Endothelial cell of umbilical vein (primary cell): ENCODE results near the gene MACROD2. TPM values are rescaled to one million over a fixed set of nuclear protein-coding genes. Genes with fewer than 3 reads are reported as not detected.

Experiments used
- BruUV-seq: library from RNA; stranded (reverse); fragments of 400-500 nt; replicated peaks from 2 replicates; lab custom pipeline; 2021; lab: Mats Ljungman, UMichigan
- CTCF ChIA-PET: fragments of 300-600, 350-600 bp; sonication (Branson Sonifier 250); formaldehyde crosslinking; loops from one replicate; lab custom pipeline; 2021; ENCODE audit warnings: antibody characterized with exemption, inconsistent platforms; lab: Charles Lee
- POLR2A ChIA-PET: fragments of 300-600, 350-600 bp; sonication (Branson Sonifier 250); formaldehyde crosslinking; loops from one replicate; lab custom pipeline; 2021; ENCODE audit warnings: antibody characterized with exemption, inconsistent platforms; lab: Charles Lee
- DNase-seq: peaks from one replicate; pipeline ENCODE4 v3.0.0-alpha.2; 2011; ENCODE audit warnings: low read depth, low spot score
- FAIRE-seq: peaks from 2 replicates; lab custom pipeline; 2011; peaks lifted over from hg19 to GRCh38; lab: Jason Lieb, UNC
- H2AFZ ChIP-seq: 2 replicates; pipeline ENCODE4 v1.6.0; 2012; ENCODE audit warnings: low read depth, low read length, control low read depth, inconsistent platforms
- H3K27ac ChIP-seq: 2 replicates; pipeline ENCODE4 v1.5.1; 2011; ENCODE audit warnings: low read depth, mild to moderate bottlenecking, control low read depth, low read length, moderate library complexity; ENCODE audit not compliant: insufficient read depth
- H3K27me3 ChIP-seq, 2 experiments: 2 replicates each; pipeline versions ENCODE4 v1.6.0 to v1.6.1; 2011; ENCODE audit warnings: low read length in 2 of 2, mixed read lengths in 1 of 2; ENCODE audit not compliant: control insufficient read depth in 2 of 2, insufficient read depth in 2 of 2
- H3K36me3 ChIP-seq, 2 experiments: 2 replicates in 1 of 2; 3 replicates in 1 of 2; pipeline ENCODE4 v1.5.1; 2011; ENCODE audit warnings: low read length in 2 of 2, mild to moderate bottlenecking in 1 of 2, moderate library complexity in 1 of 2; ENCODE audit not compliant: control insufficient read depth in 2 of 2, insufficient read depth in 2 of 2; ENCODE audit errors: extremely low read depth in 1 of 2
- H3K4me1 ChIP-seq: 3 replicates; pipeline ENCODE4 v1.5.1; 2011; ENCODE audit warnings: mild to moderate bottlenecking, low read length; ENCODE audit not compliant: control insufficient read depth, insufficient read depth; ENCODE audit errors: extremely low read depth
- H3K4me2 ChIP-seq: 2 replicates; pipeline ENCODE4 v1.6.1; 2011; ENCODE audit warnings: low read length, control low read depth, mixed read lengths; ENCODE audit not compliant: insufficient read depth
- H3K4me3 ChIP-seq, 3 experiments: fragments of 200-600 bp in 1 of 3; sonication (generic), shearing (Covaris generic) in 1 of 3; replicated peaks in 1 of 3; 2 replicates each; pipeline ENCODE4 v1.5.1; 2011 to 2016; ENCODE audit warnings: control low read depth in 3 of 3, low read length in 3 of 3, mild to moderate bottlenecking in 2 of 3, inconsistent platforms in 1 of 3, low read depth in 1 of 3, moderate library complexity in 1 of 3; ENCODE audit not compliant: insufficient read depth in 1 of 3
- H3K79me2 ChIP-seq: 2 replicates; pipeline ENCODE4 v1.6.0; 2012; ENCODE audit warnings: low read length, inconsistent platforms; ENCODE audit not compliant: control insufficient read depth, insufficient read depth
- H3K9ac ChIP-seq: replicated peaks from 2 replicates; pipeline ENCODE3; 2011; ENCODE audit warnings: low read length, control low read depth; ENCODE audit not compliant: insufficient read depth; ENCODE audit errors: extremely low read depth
- H3K9me1 ChIP-seq: replicated peaks from 3 replicates; pipeline ENCODE4 v1.6.0; 2011; ENCODE audit warnings: mild to moderate bottlenecking, low read length; ENCODE audit not compliant: control insufficient read depth, insufficient read depth; ENCODE audit errors: extremely low read depth
- H3K9me3 ChIP-seq: replicated peaks from 2 replicates; pipeline ENCODE4 v1.5.1; 2012; ENCODE audit warnings: low read length, inconsistent platforms; ENCODE audit not compliant: control insufficient read depth, insufficient read depth
- H4K20me1 ChIP-seq: replicated peaks from 2 replicates; pipeline ENCODE3; 2011; ENCODE audit warnings: mild to moderate bottlenecking, low read length; ENCODE audit not compliant: control insufficient read depth, insufficient read depth; ENCODE audit errors: extremely low read depth
- CTCF ChIP-seq, 2 donors: IDR thresholded peaks; 1 replicate in 1 of 2; 2 replicates in 1 of 2; pipeline ENCODE4 v1.5.1; 2011; ENCODE audit warnings: low read length in 2 of 2, mild to moderate bottlenecking in 2 of 2, moderate library complexity in 2 of 2, control low read depth in 1 of 2, inconsistent platforms in 1 of 2, low read depth in 1 of 2; ENCODE audit not compliant: insufficient read depth in 1 of 2; ENCODE audit errors: extremely low read depth in 1 of 2
- EZH2 ChIP-seq: IDR thresholded peaks from 2 replicates; pipeline ENCODE4 v1.6.1; 2012; ENCODE audit warnings: borderline replicate concordance, low read depth, mild to moderate bottlenecking, moderate library complexity, low read length, inconsistent platforms; ENCODE audit not compliant: severe bottlenecking
- FOS ChIP-seq: IDR thresholded peaks from 2 replicates; pipeline ENCODE4 v1.6.1; 2011; ENCODE audit warnings: mild to moderate bottlenecking, low read length, moderate library complexity, borderline replicate concordance; ENCODE audit not compliant: insufficient read depth
- GATA2 ChIP-seq: IDR thresholded peaks from 2 replicates; pipeline ENCODE4 v1.7.0; 2011; ENCODE audit warnings: low read depth, mild to moderate bottlenecking, moderate library complexity, mixed read lengths, low read length; ENCODE audit not compliant: insufficient read length, insufficient read depth
- JUN ChIP-seq: IDR thresholded peaks from 2 replicates; pipeline ENCODE4 v1.6.1; 2011; ENCODE audit warnings: borderline replicate concordance, low read depth; ENCODE audit not compliant: insufficient read length, insufficient read depth
- MAX ChIP-seq: IDR thresholded peaks from 2 replicates; pipeline ENCODE4 v1.6.1; 2011; ENCODE audit not compliant: insufficient read depth, insufficient read length
- MYC ChIP-seq: IDR thresholded peaks from one replicate; pipeline ENCODE4 v1.6.1; 2011; ENCODE audit warnings: mild to moderate bottlenecking, low read depth, low read length
- POLR2A ChIP-seq: IDR thresholded peaks from 2 replicates; pipeline ENCODE4 v1.6.1; 2012; ENCODE audit warnings: low read depth, mild to moderate bottlenecking, control low read depth, low read length
- POLR2AphosphoS5 ChIP-seq: IDR thresholded peaks from 2 replicates; pipeline ENCODE4 v1.6.1; 2012; ENCODE audit warnings: low read depth, mild to moderate bottlenecking, control low read depth, low read length, moderate library complexity; ENCODE audit not compliant: insufficient read depth
- dilution Hi-C: fragments of 300-500 bp; cut with MboI; formaldehyde crosslinking; loops from one replicate; pipeline ENCODE4 v1.15.0; 2019; ENCODE audit warnings: low sequenced_read_pairs; ENCODE audit not compliant: extremely low pct_ligation_motif_present
- intact Hi-C: fragments of 100-400 bp; cut with micrococcal nuclease; formaldehyde crosslinking; loops from one replicate; pipeline ENCODE4 v1.10.0; 2022
- polyA plus RNA-seq, 4 experiments: library from polyadenylated mRNA; depleted of rRNA in 3 of 4; stranded (reverse) in 3 of 4; unstranded in 1 of 4; fragments of >200 nt; gene quantifications; 2 replicates each; pipeline versions ENCODE4 v1.2.1 to v1.2.3, GENCODE V29; 2011 to 2012; ENCODE audit warnings: missing spikeins in 1 of 4
- total RNA-seq: library from RNA; stranded (reverse); gene quantifications from 2 replicates; pipeline ENCODE4 v1.2.3, GENCODE V29; 2021

Gene MACROD2
- total and polyA plus RNA-seq, 2 donors (not counting 3 experiments of a cell fraction or from before 2014, with no cell fraction given), result 0.11 to 0.73 TPM

DNA sequence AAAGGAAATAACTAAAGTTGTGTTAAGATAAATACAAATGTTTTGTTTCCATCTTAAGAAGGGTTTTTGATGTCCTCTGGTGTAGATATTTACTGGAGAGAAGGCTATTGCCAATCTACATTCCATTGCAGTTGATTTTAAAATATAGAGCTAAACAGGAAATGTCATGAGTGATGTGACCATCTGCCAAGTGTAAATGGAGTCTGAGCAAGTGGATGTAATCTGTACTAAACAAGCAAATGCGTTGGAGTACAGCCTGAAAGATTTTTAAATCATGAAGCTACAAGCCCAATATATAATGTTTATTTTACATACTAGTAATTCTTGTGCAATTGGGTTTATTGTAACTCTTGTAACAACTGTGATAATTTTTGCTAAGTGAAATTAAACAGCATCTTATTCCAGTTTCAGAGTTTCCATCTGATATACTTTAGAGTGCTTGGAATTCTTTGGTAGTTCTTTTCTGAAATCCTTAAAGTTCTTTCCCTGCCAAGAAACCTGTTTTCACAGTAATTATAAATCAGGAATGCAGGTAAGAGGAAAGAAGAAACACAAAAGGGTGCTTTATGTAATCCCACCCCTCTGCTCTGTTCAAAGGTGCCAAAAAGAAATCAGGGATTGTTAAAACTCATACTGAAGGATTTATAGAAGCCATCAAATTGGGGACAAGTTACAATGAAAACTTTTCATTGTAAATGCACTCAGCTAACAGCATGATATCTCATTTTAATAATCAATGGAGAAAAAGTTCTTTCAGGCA lies 389.3 kb downstream of the MACROD2 start:
- TF ChIP-seq POLR2A (no peak), GATA2 (no peak), EZH2 (no peak), CTCF (IDR thresholded peaks at IDR 0.05; ENCODE audit: extremely low read depth in 1 of 2, insufficient read depth in 1 of 2, low read depth in 1 of 2, low read length in 2 of 2) (no peak), POLR2AphosphoS5 (no peak), JUN (no peak), MYC (no peak), FOS (no peak), MAX (no peak)
- no TSS peak for BruUV-seq
- H3K9me3 ChIP-seq, result no peaks in the 10 kb centered on the region
- no peaks in the 10 kb centered on the region for H3K27me3 ChIP-seq
- H3K9me1 ChIP-seq, result no peaks in the 10 kb centered on the region
- intact Hi-C loops, result no loop called here
- dilution Hi-C loops, result no loop called here
- no peak for DNase-seq
- no peak overlapping the region for H2AFZ ChIP-seq
- FAIRE-seq, result no peak
- ChIA-PET CTCF (no interaction called here), POLR2A (no interaction called here)
- H3K4me1 ChIP-seq, result no peaks in the 10 kb centered on the region
- H3K79me2 ChIP-seq, result no peaks in the 10 kb centered on the region
- no peak overlapping the region for H3K27ac ChIP-seq
- H3K36me3 ChIP-seq, result no peaks in the 10 kb centered on the region
- H4K20me1 ChIP-seq, result no peaks in the 10 kb centered on the region
- no peak overlapping the region for H3K4me2 ChIP-seq
- no peak overlapping the region for H3K4me3 ChIP-seq
- H3K9ac ChIP-seq, result no peak overlapping the region
